Stimulated activated CD4-positive, alpha-beta T cell treated with anti-CD3 and anti-CD28 coated beads, Interleukin-2, amount 100 ng/mL, for 24 hours (primary cell): ENCODE measurements around the gene FAM83E.
A peak's percentile ranks its signal among the peaks of the same experiment; 100 is the strongest.
"Not testable (repeated sequence)": the region's sequence is repeated elsewhere in the genome, so short reads cannot be mapped to it uniquely, and the experiment has no call there.

Experiments used
- DNase-seq, 2 donors: peaks; one replicate each; pipeline ENCODE4 v3.0.0-alpha.2; 2020

FAM83E gene

DNA sequence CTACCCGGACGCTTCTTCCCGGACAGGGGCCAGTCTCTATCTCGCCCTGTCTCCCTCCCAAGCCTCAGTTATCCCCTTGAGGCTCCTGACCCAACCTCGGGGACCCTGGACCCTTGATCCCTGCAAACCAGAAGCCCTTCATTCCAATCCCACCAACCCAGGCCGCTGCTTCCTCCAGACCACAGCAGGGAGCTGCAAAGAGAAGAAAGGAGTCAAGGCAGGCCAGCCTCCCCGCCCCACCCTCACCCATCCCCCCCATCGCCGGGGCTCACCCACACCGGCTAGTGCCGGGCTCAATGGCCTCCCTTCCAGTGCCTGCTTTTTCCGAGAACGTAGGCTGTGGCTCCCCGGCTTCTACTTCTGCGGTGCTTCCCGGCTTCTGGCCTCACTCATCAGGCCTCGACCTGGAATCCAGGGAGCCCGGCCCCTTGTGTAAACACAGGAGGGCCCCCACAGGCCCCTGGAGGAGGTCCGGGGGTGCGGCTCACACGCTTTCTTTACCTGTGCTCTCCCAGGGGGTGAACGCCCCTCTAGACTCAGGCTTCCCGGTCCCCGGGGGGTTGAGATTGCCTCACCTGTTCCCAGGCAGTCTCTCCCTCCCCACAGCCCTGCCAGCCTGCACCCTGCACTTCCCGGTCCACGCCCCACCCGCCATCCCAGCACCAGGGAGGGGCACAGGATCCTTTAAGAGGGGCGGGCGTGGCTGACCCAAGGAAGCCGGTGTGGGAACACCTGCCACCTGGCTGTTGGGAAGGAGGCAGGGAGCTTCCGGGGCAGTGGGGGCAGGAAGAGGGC, at the start of gene FAM83E:
Gene FAM83E (minus strand): TSS at position 641 of the 795 bp plus-strand sequence. CDS start 1,704 bp downstream, outside the sequence.
- peak in 1 of 2 donors; percentile 54 for DNase-seq

- no peak for DNase-seq
These were observed 49.6 kb upstream of the FAM83E start for GRCh38 chr19:48664476-48664875.

DNA sequence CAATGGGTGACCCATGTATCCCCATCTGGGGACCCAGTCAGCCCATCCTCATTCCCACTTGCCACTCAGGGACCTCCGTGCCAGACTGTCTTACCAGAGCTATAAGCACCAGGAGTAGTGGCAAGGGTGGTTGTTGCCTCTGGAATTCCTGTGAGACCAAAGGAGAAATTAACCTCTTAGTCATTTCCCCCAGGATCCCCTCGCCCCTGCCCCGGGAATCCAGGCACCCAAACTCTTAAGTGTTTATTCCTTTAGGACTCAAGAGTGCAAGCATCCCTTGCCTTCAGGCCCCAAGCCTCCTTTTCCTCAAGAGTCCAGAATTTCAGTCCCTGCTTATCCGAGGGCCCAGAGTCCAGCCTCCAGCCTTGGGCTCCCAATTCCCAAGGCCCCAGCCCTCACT, 48.8 kb upstream of the FAM83E start:
- no peak for DNase-seq

GRCh38 chr19:48661711-48662090, 46.8 kb upstream of the FAM83E start:
- DNase-seq: no peak

DNA sequence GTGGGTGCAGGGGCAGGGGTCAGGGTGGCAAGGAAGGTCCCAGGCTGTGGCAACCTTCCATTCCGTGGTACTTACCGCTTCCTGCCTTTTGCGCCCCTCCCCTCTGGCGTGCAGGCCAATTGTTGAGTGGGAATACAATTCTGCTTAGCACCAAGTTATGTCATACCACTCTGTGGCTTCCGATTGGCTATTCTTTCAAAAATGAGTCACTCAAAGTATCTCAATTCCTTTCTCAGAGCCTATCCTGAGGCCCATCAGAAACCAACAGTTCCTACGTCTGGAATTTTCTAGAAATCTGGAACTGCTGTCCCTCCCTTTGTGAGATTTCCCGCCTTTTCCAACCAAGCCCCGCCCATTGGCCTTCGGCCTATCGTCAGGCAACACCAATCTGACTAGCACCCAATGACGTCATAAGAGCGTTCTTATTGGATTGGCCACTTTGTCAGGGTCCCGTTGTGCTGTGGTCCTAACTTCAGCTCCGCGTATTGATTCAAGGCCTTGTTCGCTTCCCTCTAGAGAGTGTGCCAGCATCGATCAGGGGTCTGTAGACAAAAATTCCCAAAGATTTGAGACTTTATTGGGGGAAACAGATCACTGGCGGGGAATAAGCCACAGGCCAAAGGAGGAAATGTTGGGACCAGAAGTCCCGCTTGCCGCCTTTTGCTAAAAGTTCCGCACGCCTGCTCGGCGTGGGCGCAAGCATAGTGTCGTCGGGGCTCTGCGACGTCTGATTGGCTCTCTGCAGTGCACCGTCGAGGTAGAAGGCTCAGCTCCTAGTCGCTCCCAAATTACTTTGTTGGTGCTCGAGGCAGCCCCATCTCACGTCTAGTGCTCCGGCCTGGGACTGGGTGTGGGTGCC, 46.2 kb upstream of the FAM83E start:
- DNase-seq: peak; percentile 85 to 88

GRCh38 chr19:48659768-48660167, 44.9 kb upstream of the FAM83E start:
- DNase-seq: no peak

DNA sequence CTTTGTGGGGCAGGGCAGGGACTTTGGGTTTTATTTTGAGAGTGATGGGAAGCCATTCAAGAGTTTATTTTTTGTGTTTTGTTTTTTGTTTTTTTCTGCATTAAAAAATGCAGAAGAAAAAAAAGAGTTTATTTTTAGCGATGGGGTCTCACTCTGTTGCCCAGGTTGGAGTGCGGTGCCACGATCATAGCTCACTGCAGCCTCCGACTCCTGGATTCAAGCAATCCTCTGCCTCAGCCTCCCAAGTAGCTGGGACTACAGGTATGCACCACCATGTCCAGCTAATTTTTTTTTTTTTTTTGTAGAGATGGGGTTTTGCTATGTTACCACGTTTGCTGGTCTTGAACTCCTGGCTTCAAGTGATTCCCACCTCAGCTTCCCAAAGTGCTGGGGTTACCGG, 43.6 kb upstream of the FAM83E start:
- DNase-seq: no peak

GRCh38 chr19:48657828-48658227, 43.0 kb upstream of the FAM83E start:
- not testable (repeated sequence) for DNase-seq

DNA sequence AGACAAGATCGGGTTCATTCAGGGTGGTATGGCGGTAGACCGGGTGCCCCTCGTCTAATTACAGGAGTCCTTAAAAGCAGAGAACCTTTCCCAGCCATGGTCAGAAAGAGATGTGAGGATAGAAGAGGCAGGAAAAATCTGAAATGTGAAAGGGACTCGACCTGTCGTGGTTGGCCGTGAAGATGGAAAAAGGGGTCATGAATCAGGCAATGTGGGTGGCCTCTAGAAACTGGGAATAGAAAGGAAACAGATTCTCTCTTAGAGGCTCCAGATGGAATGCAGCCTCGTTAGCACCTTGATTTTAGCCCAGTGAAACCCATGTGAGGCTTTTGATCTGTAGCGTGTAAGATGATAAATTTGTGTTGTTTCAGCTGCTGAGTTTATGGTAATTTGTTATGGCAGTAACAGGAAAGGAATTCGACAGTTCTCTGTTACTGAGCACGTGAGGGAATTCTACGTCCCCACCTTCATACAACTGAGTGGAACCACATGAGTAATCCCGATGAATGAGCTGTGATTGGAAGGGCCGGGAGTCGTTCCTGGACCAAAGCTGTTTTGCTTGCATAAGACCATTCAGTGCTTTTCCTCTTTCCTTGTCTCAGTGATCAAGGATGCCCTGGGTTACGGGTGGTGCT, 42.1 kb upstream of the FAM83E start:
- no peak for DNase-seq

- no peak for DNase-seq
These were observed 39.6 kb upstream of the FAM83E start for GRCh38 chr19:48654299-48655059.

- no peak for DNase-seq
These were observed 36.8 kb upstream of the FAM83E start for GRCh38 chr19:48651683-48652048.

- DNase-seq: no peak
These were observed 36.3 kb upstream of the FAM83E start for GRCh38 chr19:48650974-48651682.

- no peak for DNase-seq
These were observed 33.3 kb upstream of the FAM83E start for GRCh38 chr19:48648134-48648533.

- DNase-seq: no peak
These were observed 31.9 kb upstream of the FAM83E start for GRCh38 chr19:48646722-48647216.

- peak; percentile 90 to 91 for DNase-seq
These were observed 31.3 kb upstream of the FAM83E start, which contains the start of gene CA11 for GRCh38 chr19:48646001-48646721. Gene CA11, minus strand, starts transcription at chr19:48646187. Its CDS starts 555 bp downstream, at chr19:48645632.

DNA sequence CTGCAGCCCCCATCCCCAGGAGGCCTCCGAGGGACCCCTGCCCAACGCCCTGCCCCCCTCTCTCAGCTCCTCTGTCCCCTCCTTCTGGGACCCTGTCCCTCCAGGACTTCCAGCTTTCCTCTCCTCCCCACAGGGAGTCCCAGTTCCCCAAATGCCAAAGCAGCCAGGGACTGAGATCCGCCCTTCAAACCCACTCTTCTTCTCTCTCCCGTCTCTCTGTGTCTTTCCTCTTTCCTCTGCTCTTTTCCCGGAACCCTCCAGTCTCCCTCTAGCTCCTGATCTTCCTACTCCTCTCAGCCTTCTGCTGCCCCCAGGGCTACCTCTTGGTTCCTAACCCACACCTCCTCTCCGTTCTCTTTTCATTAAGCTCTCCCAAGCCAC, 30.7 kb upstream of the FAM83E start:
- DNase-seq: no peak

GRCh38 chr19:48644839-48645619, 30.2 kb upstream of the FAM83E start:
- DNase-seq: peak; percentile 75 to 78

GRCh38 chr19:48644355-48644754, 29.5 kb upstream of the FAM83E start:
- DNase-seq: no peak

- DNase-seq: no peak
These were observed 28.0 kb upstream of the FAM83E start for GRCh38 chr19:48642862-48643261.

DNA sequence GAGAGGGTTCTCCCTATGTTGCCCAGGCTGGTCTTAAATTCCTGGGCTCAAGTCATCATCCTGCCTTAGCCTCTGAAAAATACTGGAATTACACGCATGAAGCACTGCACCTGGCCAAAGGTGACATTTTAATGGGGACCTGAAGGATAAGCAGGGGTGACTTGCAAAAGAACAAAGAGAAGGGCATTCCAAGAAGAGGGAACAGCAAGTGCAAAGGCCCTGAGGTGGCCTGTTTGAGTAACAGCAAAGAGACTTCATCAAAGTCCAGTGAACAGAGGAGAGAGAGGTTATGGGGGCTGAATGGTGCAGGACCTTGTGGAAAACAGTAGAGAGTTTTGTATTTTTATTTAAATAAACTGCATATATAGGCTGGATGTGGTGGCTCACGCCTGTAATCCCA, 27.0 kb upstream of the FAM83E start:
- DNase-seq: no peak
